Activated gamma-delta T cell (primary cell): ENCODE results near the gene TTYH1.

Experiments used
- DNase-seq: peaks from one replicate; lab custom pipeline; 2025; lab: John Stamatoyannopoulos, UW

TTYH1 gene

GRCh38 chr19:54392105-54392504 is 23.2 kb upstream of the TTYH1 start:
- DNase-seq = no peak

GRCh38 chr19:54393381-54393780 is 21.9 kb upstream of the TTYH1 start:
- no peak for DNase-seq

GRCh38 chr19:54395685-54396084 is 19.6 kb upstream of the TTYH1 start:
- DNase-seq = no peak

GRCh38 chr19:54399189-54399588 is 16.1 kb upstream of the TTYH1 start:
- DNase-seq = no peak

- no peak for DNase-seq
These were observed 14.4 kb upstream of the TTYH1 start for GRCh38 chr19:54400913-54401312.

GRCh38 chr19:54403054-54403453 is 12.2 kb upstream of the TTYH1 start:
- no peak for DNase-seq

GRCh38 chr19:54405628-54406027 is 9.6 kb upstream of the TTYH1 start:
- DNase-seq = no peak

- no peak for DNase-seq
These were observed 7.5 kb upstream of the TTYH1 start for GRCh38 chr19:54407780-54408179.

- no peak for DNase-seq
These were observed 6.7 kb upstream of the TTYH1 start for GRCh38 chr19:54408456-54409026.

GRCh38 chr19:54411033-54411432 is 4.2 kb upstream of the TTYH1 start:
- DNase-seq = no peak

GRCh38 chr19:54412877-54413276 is 2.4 kb upstream of the TTYH1 start:
- no peak for DNase-seq

- no peak for DNase-seq
These were observed 1.1 kb upstream of the TTYH1 start for GRCh38 chr19:54414156-54414555.

GRCh38 chr19:54415901-54416673 is 823 bp downstream of the TTYH1 start:
- DNase-seq = no peak

- no peak for DNase-seq
These were observed 1.6 kb downstream of the TTYH1 start for GRCh38 chr19:54416695-54417491.

GRCh38 chr19:54418030-54418929 is 3.0 kb downstream of the TTYH1 start:
- DNase-seq = no peak

- DNase-seq = no peak
These were observed 3.9 kb downstream of the TTYH1 start for GRCh38 chr19:54418930-54419800.

GRCh38 chr19:54420068-54420382 is 4.8 kb downstream of the TTYH1 start:
- no peak for DNase-seq

- no peak for DNase-seq
These were observed 5.3 kb downstream of the TTYH1 start for GRCh38 chr19:54420383-54421168.

GRCh38 chr19:54421169-54421516 is 5.9 kb downstream of the TTYH1 start:
- no peak for DNase-seq

- no peak for DNase-seq
These were observed 6.3 kb downstream of the TTYH1 start for GRCh38 chr19:54421521-54421920.
